Sigmoid colon (tissue), 4 donors: ENCODE measurements around the gene ADK.

Experiments used
- EP300 ChIP-seq, 4 donors: sonication (generic); formaldehyde crosslinking; IDR thresholded peaks; one replicate each; pipeline ENCODE4 v1.6.1; 2017; ENCODE audit warnings: antibody characterized with exemption in 4 of 4
- POLR2A ChIP-seq, 2 donors: fragments of 450-650 bp; IDR thresholded peaks; one replicate each; pipeline ENCODE4 v1.6.1; 2016; ENCODE audit warnings: antibody characterized with exemption in 2 of 2, mild to moderate bottlenecking in 2 of 2, moderate library complexity in 2 of 2
- POLR2AphosphoS5 ChIP-seq, 4 donors: sonication (generic); formaldehyde crosslinking; IDR thresholded peaks; one replicate each; pipeline ENCODE4 v1.6.1; 2017; ENCODE audit warnings: antibody characterized with exemption in 4 of 4
- TF ChIP-seq, protein P1 (sequence below), 4 experiments: fragments of 450-650 bp in 3 of 4; fragments of 200-600 bp in 1 of 4; IDR thresholded peaks; one replicate each; pipeline ENCODE4 v1.5.1; 2016 to 2019; ENCODE audit warnings: antibody characterized with exemption in 4 of 4, mild to moderate bottlenecking in 3 of 4, moderate library complexity in 2 of 4

DNA sequence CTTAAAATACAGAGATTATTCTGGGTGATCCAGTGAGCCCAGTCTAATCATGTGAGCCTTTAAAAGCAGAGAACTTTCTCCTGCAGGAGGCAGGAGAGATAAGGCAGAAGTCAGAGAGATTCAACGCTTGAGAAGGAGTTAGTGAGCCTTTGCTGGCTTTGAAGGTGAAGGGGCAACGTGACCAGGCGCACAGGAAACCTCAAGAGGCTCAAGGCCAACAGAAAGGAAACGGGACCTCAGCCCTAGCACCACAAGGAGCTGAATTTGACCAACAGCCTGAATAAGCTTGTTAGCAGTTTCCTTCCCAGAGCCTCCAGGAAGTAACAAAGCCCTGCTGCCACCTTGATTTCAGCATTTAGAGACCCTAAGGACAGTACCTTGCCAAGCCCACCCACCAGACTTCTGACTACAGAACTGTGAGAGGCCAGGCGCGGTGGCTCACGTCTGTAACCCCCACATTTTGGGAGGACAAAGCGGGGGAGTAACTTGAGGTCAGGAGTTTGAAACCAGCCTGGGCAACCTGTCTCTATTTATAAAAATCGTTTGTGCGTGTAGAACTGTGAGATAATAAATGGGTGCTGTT is 588.1 kb downstream of the ADK start:
- TF ChIP-seq, protein P1, sequence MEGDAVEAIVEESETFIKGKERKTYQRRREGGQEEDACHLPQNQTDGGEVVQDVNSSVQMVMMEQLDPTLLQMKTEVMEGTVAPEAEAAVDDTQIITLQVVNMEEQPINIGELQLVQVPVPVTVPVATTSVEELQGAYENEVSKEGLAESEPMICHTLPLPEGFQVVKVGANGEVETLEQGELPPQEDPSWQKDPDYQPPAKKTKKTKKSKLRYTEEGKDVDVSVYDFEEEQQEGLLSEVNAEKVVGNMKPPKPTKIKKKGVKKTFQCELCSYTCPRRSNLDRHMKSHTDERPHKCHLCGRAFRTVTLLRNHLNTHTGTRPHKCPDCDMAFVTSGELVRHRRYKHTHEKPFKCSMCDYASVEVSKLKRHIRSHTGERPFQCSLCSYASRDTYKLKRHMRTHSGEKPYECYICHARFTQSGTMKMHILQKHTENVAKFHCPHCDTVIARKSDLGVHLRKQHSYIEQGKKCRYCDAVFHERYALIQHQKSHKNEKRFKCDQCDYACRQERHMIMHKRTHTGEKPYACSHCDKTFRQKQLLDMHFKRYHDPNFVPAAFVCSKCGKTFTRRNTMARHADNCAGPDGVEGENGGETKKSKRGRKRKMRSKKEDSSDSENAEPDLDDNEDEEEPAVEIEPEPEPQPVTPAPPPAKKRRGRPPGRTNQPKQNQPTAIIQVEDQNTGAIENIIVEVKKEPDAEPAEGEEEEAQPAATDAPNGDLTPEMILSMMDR (IDR thresholded peaks at IDR 0.05), result peak in 1 of 4 experiments; percentile 28
- TF ChIP-seq POLR2A (IDR thresholded peaks at IDR 0.05) (no peak), EP300 (IDR thresholded peaks at IDR 0.05) (no peak), POLR2AphosphoS5 (IDR thresholded peaks at IDR 0.05) (no peak)
